Pulmonary artery endothelial cell (primary cell): ENCODE results near the gene IL17C. TPM values are rescaled to one million over a fixed set of nuclear protein-coding genes. Genes with fewer than 3 reads are reported as not detected.
"Not testable (repeated sequence)": the region's sequence is repeated elsewhere in the genome, so short reads cannot be mapped to it uniquely, and the experiment has no call there.

Experiments
- DNase-seq: peaks from one replicate; pipeline ENCODE4 v3.0.0-alpha.2; 2011; ENCODE audit warnings: low read depth, low spot score
- total RNA-seq: library from RNA; depleted of rRNA; stranded (reverse); fragments of >200 nt; gene quantifications from 2 replicates; pipeline ENCODE4 v1.2.3, GENCODE V29; 2014

Gene IL17C
- total RNA-seq, 1 donor from 2014 or later: not detected

DNA sequence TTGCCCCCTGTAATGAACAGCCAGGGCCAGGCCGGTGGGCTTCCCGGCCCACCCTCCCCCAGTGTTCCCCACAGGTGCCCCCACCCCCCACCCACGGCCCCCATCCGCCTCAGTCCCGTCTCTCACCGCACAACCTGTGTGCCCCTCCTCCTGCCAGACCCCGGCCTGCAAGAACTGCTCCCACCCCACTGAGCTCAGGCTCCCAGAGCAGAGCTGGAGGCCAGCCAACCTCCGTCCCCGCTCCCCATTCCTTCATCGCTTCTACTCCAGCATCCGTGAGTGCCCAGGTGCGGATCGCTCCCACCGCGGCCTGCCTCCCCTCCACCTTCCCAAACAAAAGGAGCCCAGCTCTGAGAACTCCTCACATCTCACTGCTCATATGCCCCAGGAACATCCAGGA is 20.3 kb downstream of the IL17C start:
- DNase-seq: no peak

DNA sequence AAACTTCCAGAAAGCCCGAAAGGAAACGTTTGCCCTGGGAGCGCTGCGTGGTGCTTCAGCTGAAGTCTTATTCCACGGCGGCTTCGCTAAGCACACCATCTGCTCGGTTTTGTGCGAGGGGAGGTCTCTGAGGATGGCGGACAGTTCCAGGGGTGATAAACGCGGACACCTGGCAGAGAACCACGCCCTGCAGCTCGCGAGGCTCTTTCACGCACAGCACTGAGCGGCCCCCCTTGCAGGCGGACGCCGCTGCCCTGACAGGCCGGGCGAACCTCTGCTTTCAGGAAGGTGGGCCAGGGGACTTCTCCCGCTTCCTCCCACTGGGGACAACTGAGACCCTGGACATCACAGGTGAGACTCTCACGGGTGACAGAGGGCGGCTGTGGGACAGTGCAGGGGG is 20.8 kb downstream of the IL17C start:
- DNase-seq: no peak

GRCh38 chr16:88661468-88661867 is 23.1 kb downstream of the IL17C start:
- no peak for DNase-seq

- no peak for DNase-seq
Observed at GRCh38 chr16:88662222-88662842, 24.0 kb downstream of the IL17C start.

DNA sequence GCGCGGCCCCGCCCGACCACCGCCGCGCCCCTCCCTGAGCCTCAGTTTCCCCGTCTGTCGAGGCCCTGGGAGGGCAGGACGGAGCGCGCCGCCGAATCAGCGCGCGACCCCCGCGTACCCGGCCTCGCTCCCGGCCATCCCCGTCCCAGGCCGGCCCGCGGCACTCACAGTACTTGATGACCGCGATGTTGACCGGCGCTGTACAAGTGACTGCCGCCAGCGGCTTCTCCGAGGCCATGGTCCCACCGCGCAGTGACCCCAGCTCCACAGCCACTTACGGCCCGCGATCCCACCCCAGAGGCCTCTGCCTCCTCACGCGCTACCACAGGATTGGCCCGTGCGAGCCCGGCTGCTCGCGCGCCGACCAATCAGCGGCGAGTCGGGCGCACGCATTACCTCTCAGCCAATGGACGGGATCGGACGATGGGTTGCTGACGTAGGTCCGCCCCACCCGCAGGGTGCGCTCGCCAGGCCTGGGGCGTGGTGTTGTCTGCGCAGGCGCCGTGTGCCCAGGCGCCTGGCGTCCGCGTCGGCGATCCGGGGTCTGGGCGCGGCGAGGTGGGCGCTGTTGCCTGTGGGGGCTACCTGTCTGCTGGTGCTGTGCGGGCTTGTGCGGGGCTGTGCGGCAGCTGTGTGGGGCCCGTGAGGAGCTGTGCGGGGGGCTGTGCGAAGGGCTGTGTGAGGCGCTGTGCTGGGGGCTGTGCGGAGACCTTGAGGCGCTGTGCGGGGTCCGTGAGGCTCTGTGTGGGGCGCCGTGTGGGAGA is 24.7 kb downstream of the IL17C start, which contains the start of gene MVD:
TSS of gene MVD (minus strand) at position 249 of the 764 bp plus-strand sequence. CDS start at position 238, 11 bp downstream.
- DNase-seq: peak; percentile 92

GRCh38 chr16:88665148-88665547 is 26.8 kb downstream of the IL17C start:
- DNase-seq: peak; percentile 84

DNA sequence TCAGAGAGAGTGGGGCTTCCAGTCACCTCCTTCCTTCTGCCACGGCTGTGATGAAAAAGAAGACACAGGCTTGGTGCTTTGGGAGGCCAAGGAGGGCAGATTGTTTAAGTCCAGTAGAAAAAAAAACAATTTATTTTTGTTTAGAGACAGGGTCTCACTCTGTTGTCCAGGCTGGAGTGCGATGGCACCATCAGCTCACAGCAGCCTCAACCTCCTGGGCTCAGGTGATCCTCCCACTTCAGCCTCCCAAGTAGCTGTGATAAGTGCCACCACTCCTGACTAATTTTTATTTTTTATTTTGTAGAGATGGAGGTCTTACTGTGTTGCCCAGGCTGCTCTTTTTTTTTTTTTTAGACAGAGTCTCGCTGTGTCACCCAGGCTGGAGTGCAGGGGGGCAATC is 27.2 kb downstream of the IL17C start:
- no peak for DNase-seq

DNA sequence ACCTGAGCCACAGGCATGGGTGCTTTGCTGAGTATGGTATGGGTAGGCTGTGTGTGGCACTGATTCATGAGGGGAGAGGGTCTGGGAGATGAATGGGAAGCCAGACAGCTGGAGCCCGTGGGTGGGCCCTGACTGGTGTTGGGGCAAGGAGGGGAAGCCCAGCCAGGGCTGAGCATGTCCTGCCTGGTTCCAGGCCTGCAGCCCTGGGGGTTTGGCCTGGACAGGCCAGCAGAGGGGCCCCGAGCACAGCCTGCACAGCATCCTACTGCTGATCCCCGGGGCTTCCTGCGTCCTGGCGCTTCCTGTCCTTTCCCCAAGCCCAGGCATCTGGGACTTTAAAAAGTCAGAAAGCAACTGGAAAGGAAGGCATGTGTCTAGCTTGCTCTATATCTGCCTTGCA is 29.1 kb downstream of the IL17C start:
- DNase-seq: no peak

GRCh38 chr16:88669493-88669892 is 31.1 kb downstream of the IL17C start:
- DNase-seq: not testable (repeated sequence)

GRCh38 chr16:88669980-88670379 is 31.6 kb downstream of the IL17C start:
- DNase-seq: no peak

DNA sequence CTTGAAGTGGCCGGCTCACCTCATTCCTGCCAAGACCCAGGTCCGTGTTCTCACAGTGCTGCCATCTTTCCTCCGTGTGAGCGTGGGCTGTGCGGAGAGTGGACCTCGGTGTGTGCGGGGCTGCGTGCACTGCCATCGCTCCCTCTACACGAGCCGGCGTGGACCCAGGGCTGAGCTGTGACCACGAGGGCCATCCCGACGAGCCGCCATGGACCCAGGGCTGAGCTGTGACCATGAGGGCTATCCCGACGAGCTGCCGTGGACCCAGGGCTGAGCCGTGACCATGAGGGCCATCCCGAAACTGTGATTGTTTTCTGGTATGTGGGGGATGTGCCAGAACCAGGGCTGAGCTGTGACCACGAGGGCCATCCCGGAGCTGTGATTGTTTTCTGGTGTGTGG is 33.4 kb downstream of the IL17C start:
- DNase-seq: no peak

DNA sequence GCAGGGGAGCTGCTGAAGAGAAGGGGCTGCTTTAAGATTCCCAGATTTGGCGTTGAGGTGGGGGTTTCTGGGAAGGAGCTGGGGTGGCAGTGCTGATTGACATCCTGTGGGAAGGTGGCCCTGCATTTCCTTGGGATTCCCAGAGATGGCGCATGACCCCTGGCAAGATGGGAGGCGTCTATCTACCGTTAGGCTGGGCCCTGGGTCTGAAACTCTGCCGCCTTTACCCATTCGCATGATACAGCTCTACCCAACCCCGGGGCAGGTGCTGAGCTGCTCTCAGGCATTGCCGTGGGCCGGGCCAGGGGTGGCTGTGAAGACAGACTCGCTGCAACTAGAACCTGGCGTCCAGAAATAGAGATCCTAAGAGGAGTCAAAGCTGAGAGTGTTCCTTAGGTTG is 34.4 kb downstream of the IL17C start:
- DNase-seq: no peak

- no peak for DNase-seq
Observed at GRCh38 chr16:88673716-88674379, 35.5 kb downstream of the IL17C start.

- DNase-seq: no peak
Observed at GRCh38 chr16:88676502-88677242, 38.3 kb downstream of the IL17C start.

GRCh38 chr16:88677721-88678120 is 39.3 kb downstream of the IL17C start:
- no peak for DNase-seq

- DNase-seq: no peak
Observed at GRCh38 chr16:88678224-88678979, 40.0 kb downstream of the IL17C start.

GRCh38 chr16:88680554-88681083 is 42.2 kb downstream of the IL17C start:
- no peak for DNase-seq

GRCh38 chr16:88681084-88681680 is 42.8 kb downstream of the IL17C start:
- DNase-seq: no peak

DNA sequence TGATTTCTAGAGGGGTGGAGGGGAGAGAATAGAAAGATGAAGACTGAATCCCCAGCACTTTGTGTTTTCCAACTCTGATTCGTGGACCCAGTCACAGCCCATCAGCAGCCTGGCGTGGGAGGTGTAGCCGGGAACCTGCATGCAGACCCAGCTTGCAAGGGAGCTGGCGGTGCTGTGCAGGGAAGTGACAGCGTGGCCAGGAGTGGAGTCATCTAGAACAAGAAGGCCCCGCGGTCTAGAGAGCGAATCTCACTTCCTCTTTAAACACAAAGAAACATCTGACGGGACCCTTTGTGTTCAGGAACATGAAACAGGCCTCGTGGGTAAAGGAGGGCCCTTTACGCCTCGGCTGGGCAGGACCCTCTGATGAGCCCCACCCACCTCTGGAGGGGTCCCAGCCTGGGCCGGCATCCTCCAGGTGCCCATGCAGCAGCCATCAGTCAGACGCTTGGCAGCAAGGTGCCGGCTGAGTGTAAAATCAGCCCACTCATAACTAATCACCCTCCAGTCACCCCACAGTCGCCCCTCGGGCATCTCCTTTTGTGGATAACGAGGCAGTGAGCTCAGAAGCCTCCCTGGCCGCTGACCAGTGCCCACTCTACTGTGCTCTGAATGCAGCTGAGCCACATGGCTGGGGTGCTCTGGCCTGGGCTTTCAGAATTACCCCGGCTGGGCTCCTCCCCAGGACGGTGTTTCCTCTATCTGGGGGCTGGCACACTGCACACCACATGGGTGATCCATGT is 43.5 kb downstream of the IL17C start:
- no peak for DNase-seq
